ENCODE results near the gene MRPL41.

MRPL41 gene

DNA sequence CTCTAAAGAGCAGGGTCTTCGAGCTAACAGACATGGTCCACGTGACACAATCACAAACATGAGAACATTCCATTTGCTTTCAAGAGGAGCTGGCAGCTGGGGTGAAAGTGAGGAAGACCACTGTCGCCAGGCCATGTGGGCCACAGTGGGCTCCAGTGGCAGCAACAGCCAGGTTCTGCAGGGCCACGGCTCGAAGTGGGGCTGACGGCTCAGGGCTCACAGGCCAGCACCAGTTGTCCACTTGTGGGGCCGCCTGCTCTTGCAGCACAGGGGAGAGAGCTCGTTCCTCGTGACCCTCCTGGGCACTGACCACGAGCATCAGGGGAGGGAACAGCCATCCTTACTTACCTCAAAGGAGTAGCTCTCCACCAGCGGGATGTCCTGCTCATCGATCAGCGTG is 36.6 kb downstream of the MRPL41 start:
- no peaks in the 10 kb centered on the region for H3K27me3 ChIP-seq (ENCODE audit: insufficient read depth, poor library complexity, severe bottlenecking)
- H3K27ac ChIP-seq (replicated peaks), result no peak overlapping the region
- no peak overlapping the region for H3K4me3 ChIP-seq (replicated peaks; ENCODE audit: insufficient read depth, low read length)
- DNase-seq (ENCODE audit: low read depth in 1 of 2, low spot score in 1 of 2), result no peak
- TF ChIP-seq, protein P1, sequence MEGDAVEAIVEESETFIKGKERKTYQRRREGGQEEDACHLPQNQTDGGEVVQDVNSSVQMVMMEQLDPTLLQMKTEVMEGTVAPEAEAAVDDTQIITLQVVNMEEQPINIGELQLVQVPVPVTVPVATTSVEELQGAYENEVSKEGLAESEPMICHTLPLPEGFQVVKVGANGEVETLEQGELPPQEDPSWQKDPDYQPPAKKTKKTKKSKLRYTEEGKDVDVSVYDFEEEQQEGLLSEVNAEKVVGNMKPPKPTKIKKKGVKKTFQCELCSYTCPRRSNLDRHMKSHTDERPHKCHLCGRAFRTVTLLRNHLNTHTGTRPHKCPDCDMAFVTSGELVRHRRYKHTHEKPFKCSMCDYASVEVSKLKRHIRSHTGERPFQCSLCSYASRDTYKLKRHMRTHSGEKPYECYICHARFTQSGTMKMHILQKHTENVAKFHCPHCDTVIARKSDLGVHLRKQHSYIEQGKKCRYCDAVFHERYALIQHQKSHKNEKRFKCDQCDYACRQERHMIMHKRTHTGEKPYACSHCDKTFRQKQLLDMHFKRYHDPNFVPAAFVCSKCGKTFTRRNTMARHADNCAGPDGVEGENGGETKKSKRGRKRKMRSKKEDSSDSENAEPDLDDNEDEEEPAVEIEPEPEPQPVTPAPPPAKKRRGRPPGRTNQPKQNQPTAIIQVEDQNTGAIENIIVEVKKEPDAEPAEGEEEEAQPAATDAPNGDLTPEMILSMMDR (IDR thresholded peaks at IDR 0.05; ENCODE audit: insufficient read depth, low read length), result no peak
- TF ChIP-seq, protein P2, sequence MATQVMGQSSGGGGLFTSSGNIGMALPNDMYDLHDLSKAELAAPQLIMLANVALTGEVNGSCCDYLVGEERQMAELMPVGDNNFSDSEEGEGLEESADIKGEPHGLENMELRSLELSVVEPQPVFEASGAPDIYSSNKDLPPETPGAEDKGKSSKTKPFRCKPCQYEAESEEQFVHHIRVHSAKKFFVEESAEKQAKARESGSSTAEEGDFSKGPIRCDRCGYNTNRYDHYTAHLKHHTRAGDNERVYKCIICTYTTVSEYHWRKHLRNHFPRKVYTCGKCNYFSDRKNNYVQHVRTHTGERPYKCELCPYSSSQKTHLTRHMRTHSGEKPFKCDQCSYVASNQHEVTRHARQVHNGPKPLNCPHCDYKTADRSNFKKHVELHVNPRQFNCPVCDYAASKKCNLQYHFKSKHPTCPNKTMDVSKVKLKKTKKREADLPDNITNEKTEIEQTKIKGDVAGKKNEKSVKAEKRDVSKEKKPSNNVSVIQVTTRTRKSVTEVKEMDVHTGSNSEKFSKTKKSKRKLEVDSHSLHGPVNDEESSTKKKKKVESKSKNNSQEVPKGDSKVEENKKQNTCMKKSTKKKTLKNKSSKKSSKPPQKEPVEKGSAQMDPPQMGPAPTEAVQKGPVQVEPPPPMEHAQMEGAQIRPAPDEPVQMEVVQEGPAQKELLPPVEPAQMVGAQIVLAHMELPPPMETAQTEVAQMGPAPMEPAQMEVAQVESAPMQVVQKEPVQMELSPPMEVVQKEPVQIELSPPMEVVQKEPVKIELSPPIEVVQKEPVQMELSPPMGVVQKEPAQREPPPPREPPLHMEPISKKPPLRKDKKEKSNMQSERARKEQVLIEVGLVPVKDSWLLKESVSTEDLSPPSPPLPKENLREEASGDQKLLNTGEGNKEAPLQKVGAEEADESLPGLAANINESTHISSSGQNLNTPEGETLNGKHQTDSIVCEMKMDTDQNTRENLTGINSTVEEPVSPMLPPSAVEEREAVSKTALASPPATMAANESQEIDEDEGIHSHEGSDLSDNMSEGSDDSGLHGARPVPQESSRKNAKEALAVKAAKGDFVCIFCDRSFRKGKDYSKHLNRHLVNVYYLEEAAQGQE (IDR thresholded peaks at IDR 0.05; ENCODE audit: insufficient replicate concordance, low read depth), result no peak
- no peak for TF ChIP-seq GABPA (IDR thresholded peaks at IDR 0.05; ENCODE audit: low read depth)
- no peak for TF ChIP-seq SPI1 (IDR thresholded peaks at IDR 0.05; ENCODE audit: borderline replicate concordance, low read depth)
- no peak for TF ChIP-seq POLR2AphosphoS5 (IDR thresholded peaks at IDR 0.05; ENCODE audit: low read depth)

DNA sequence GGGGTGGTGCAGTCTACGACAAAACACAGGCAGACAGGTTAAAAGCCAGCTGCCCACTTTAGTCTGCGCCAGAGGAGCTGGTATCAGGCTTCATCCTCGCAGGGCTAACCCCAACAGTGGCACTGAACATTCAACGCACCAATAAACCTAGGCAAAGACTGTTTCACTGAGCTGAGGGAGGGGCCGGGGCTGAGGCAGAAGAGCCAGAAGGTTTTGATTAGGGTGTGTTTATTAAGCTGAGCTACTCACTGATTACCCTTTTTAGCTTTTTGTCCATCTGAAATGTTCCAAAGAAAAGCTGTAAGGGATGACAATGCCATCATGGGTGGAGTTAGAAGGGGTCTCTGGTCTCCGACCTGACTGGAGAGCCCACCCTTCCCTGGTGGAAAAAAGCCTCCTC is 37.2 kb downstream of the MRPL41 start:
- Histone ChIP-seq H3K27ac (replicated peaks) (peak overlapping the region; percentile 65), H3K4me3 (replicated peaks; ENCODE audit: insufficient read depth, low read length) (peak overlapping the region; percentile 82), H3K27me3 (ENCODE audit: insufficient read depth, poor library complexity, severe bottlenecking) (no peaks in the 10 kb centered on the region)
- DNase-seq (ENCODE audit: low read depth in 1 of 2, low spot score in 1 of 2), result no peak
- TF ChIP-seq GABPA (IDR thresholded peaks at IDR 0.05; ENCODE audit: low read depth) (no peak), POLR2AphosphoS5 (IDR thresholded peaks at IDR 0.05; ENCODE audit: low read depth) (no peak), SPI1 (IDR thresholded peaks at IDR 0.05; ENCODE audit: borderline replicate concordance, low read depth) (no peak)
- TF ChIP-seq, protein P1 (IDR thresholded peaks at IDR 0.05; ENCODE audit: insufficient read depth, low read length), result no peak
- TF ChIP-seq, protein P2 (IDR thresholded peaks at IDR 0.05; ENCODE audit: insufficient replicate concordance, low read depth), result no peak

DNA sequence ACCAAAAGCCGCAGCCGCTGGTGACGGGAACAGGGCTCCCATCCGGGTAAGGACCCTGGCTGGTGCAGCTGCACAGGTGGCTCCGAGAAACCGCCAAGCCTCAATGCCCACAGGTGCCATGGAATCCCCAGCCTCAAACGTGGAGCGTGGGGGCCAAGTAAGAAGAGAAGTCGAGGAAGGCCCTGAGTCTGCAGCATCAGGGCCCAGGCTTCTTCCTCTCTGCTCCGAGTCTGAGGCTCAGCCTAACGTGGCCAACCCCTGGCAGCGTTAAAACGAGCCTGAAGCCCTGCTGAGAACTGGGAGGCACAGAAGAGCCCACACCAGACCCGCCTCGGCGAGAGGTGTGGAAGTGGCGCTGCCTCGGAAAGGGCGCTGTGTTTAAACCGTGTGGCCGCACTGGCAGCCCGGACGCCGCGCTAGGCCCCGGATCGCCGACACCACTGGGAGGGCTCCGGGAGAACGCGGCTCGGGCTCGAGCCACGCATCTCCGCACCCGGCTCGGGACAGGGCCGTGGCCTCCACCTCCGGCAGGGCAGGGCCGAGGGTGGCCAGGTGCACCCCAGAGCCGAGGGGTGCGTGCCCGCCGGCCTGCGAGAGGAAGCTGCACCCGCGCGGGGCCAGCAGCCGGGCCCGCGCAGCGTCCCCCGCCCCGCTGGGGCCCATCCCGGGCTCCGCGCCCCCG is 37.9 kb downstream of the MRPL41 start:
- Histone ChIP-seq H3K27me3 (ENCODE audit: insufficient read depth, poor library complexity, severe bottlenecking) (no peaks in the 10 kb centered on the region), H3K27ac (replicated peaks) (peak overlapping the region; percentile 65), H3K4me3 (replicated peaks; ENCODE audit: insufficient read depth, low read length) (peak overlapping the region; percentile 82)
- DNase-seq (ENCODE audit: low read depth in 1 of 2, low spot score in 1 of 2), result no peak
- TF ChIP-seq SPI1 (IDR thresholded peaks at IDR 0.05; ENCODE audit: borderline replicate concordance, low read depth), result no peak
- TF ChIP-seq POLR2AphosphoS5 (IDR thresholded peaks at IDR 0.05; ENCODE audit: low read depth), result 0 out of 2 replicates have a peak, but pooled peaks have one; percentile 28

DNA sequence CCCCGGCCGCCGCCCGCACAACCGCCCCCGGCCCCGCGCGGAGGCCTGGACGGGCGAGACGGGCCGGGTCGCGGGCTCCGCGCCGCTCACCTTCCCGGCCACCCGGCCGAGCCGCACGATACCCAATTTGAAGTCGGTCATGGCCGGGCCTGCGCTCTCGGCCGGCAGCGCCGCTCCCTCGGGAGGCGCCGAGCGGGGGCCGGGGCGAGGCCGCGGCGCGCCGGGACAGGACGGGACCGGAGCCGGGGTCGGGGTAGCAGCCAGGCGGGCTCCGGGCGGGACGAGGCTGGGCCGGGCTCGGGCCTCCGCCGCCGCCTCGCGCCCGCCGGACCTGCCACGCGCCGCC is 38.4 kb downstream of the MRPL41 start:
- Histone ChIP-seq H3K4me3 (replicated peaks; ENCODE audit: insufficient read depth, low read length) (peak overlapping the region; percentile 82), H3K27ac (replicated peaks) (no peak overlapping the region), H3K27me3 (ENCODE audit: insufficient read depth, poor library complexity, severe bottlenecking) (no peaks in the 10 kb centered on the region)
- no peak for DNase-seq (ENCODE audit: low read depth in 1 of 2, low spot score in 1 of 2)
- TF ChIP-seq SPI1 (IDR thresholded peaks at IDR 0.05; ENCODE audit: borderline replicate concordance, low read depth), result no peak
- TF ChIP-seq GABPA (IDR thresholded peaks at IDR 0.05; ENCODE audit: low read depth), result no peak
- TF ChIP-seq, protein P2 (IDR thresholded peaks at IDR 0.05; ENCODE audit: insufficient replicate concordance, low read depth), result no peak
- TF ChIP-seq, protein P1 (IDR thresholded peaks at IDR 0.05; ENCODE audit: insufficient read depth, low read length), result no peak
- TF ChIP-seq POLR2AphosphoS5 (IDR thresholded peaks at IDR 0.05; ENCODE audit: low read depth), result no peak

All from HL-60 (cell line).